ENCODE results near the gene PIGS.

The PIGS gene

DNA sequence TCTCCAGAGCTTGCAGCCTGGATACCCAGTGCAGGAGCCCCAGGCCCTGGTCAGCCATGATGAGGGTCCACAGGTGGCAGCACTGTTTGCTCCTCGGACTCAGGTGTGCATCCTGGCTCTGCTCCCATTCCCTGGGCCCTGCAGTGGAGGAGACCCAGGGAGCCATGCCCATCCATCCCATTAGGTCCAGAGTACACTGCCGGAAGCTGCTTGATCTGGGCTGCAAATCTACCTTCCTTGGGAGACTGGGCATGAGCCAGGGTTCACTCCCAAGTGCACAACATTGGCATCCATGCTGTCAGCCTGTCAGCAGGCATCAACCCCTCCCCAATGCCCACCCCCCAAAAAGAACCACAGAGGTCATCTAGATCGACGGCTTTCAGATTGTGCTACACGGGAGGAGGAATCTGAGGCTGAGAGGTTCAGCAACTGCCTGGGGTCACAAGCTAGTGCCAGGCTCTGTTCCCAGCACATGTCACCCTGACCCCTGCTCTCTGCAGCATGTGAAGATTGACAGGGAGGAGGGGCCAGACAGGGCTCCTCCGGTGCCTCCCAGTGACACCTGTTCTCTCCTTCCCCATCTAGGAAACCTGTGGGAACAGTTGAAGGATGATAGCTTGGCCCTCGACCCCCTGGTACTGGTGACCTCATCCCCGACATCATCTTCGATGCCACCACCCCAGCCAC, 34.6 kb downstream of the PIGS start:
- H2BK120ac ChIP-seq (ENCODE audit: low read depth, low read length), result no peak overlapping the region
- H3K27ac ChIP-seq (ENCODE audit: low read length, poor library complexity, severe bottlenecking), result no peak overlapping the region
- H3K4ac ChIP-seq (ENCODE audit: low read depth in 1 of 2, low read length in 2 of 2), result no peak overlapping the region
- 69% methylated on average over 9 of the region's 9 CpGs for WGBS
- DNase-seq, result no peak
- no peak overlapping the region for H2AK5ac ChIP-seq (ENCODE audit: low read length, severe bottlenecking)
- H3K4me3 ChIP-seq (ENCODE audit: insufficient read depth in 1 of 2, low read depth in 1 of 2, low read length in 2 of 2), result no peak overlapping the region
- no peaks in the 10 kb centered on the region for H3K36me3 ChIP-seq (ENCODE audit: control insufficient read depth in 1 of 2, insufficient read depth in 2 of 2, low read depth in 1 of 2, low read length in 2 of 2)
- no peak overlapping the region for H3K9ac ChIP-seq (ENCODE audit: low read length)
- H3K23ac ChIP-seq (ENCODE audit: low read length in 2 of 2), result peak overlapping the region in 1 of 2 experiments; percentile 17
- H2BK15ac ChIP-seq (ENCODE audit: low read depth, poor library complexity, severe bottlenecking), result no peak overlapping the region
- no peak overlapping the region for H4K8ac ChIP-seq (ENCODE audit: low read length)
- H2AFZ ChIP-seq (ENCODE audit: low read depth, low read length), result no peak overlapping the region
- H3K27me3 ChIP-seq (ENCODE audit: control insufficient read depth in 1 of 2, insufficient read depth in 1 of 2, low read length in 2 of 2), result peaks cover 25 to 36% of the 10 kb centered on the region in 2 experiments
- no peaks in the 10 kb centered on the region for H3K4me1 ChIP-seq (ENCODE audit: control insufficient read depth, insufficient read depth, low read depth, low read length)
- H3K4me2 ChIP-seq (ENCODE audit: low read length, poor library complexity, severe bottlenecking), result no peak overlapping the region
- H3K14ac ChIP-seq (ENCODE audit: low read length in 2 of 2), result no peak overlapping the region
- H3K9me3 ChIP-seq (ENCODE audit: control insufficient read depth, low read length), result no peaks in the 10 kb centered on the region
- H3K79me1 ChIP-seq (replicated peaks; ENCODE audit: low read length, poor library complexity, severe bottlenecking), result no peaks in the 10 kb centered on the region
- H3K18ac ChIP-seq (ENCODE audit: low read depth in 1 of 2, low read length in 2 of 2), result no peak overlapping the region
- no peak overlapping the region for H4K91ac ChIP-seq (ENCODE audit: low read length)
- H2BK5ac ChIP-seq (ENCODE audit: low read depth, low read length, poor library complexity, severe bottlenecking), result no peak overlapping the region
- no peak overlapping the region for H2BK12ac ChIP-seq (ENCODE audit: low read length in 2 of 2)

- H3K14ac ChIP-seq (ENCODE audit: low read length in 2 of 2), result no peak overlapping the region
- no peak overlapping the region for H3K9ac ChIP-seq (ENCODE audit: low read length)
- no peak overlapping the region for H2BK15ac ChIP-seq (ENCODE audit: low read depth, poor library complexity, severe bottlenecking)
- no peak overlapping the region for H2AK5ac ChIP-seq (ENCODE audit: low read length, severe bottlenecking)
- H2BK12ac ChIP-seq (ENCODE audit: low read length in 2 of 2), result no peak overlapping the region
- H4K91ac ChIP-seq (ENCODE audit: low read length), result no peak overlapping the region
- H3K18ac ChIP-seq (ENCODE audit: low read depth in 1 of 2, low read length in 2 of 2), result no peak overlapping the region
- no peak for DNase-seq
- H3K36me3 ChIP-seq (ENCODE audit: control insufficient read depth in 1 of 2, insufficient read depth in 2 of 2, low read depth in 1 of 2, low read length in 2 of 2), result no peaks in the 10 kb centered on the region
- no peak overlapping the region for H3K4ac ChIP-seq (ENCODE audit: low read depth in 1 of 2, low read length in 2 of 2)
- no peaks in the 10 kb centered on the region for H3K9me3 ChIP-seq (ENCODE audit: control insufficient read depth, low read length)
- no peak overlapping the region for H3K23ac ChIP-seq (ENCODE audit: low read length in 2 of 2)
- H3K4me1 ChIP-seq (ENCODE audit: control insufficient read depth, insufficient read depth, low read depth, low read length), result no peaks in the 10 kb centered on the region
- no peak overlapping the region for H3K27ac ChIP-seq (ENCODE audit: low read length, poor library complexity, severe bottlenecking)
- peaks cover 36 to 44% of the 10 kb centered on the region in 2 experiments for H3K27me3 ChIP-seq (ENCODE audit: control insufficient read depth in 1 of 2, insufficient read depth in 1 of 2, low read length in 2 of 2)
- no peak overlapping the region for H3K4me2 ChIP-seq (ENCODE audit: low read length, poor library complexity, severe bottlenecking)
- H3K4me3 ChIP-seq (ENCODE audit: insufficient read depth in 1 of 2, low read depth in 1 of 2, low read length in 2 of 2), result no peak overlapping the region
- no peak overlapping the region for H2BK5ac ChIP-seq (ENCODE audit: low read depth, low read length, poor library complexity, severe bottlenecking)
- no peak overlapping the region for H2AFZ ChIP-seq (ENCODE audit: low read depth, low read length)
- no peak overlapping the region for H4K8ac ChIP-seq (ENCODE audit: low read length)
- 92% methylated on average over 9 of the region's 11 CpGs for WGBS
- no peaks in the 10 kb centered on the region for H3K79me1 ChIP-seq (replicated peaks; ENCODE audit: low read length, poor library complexity, severe bottlenecking)
- H2BK120ac ChIP-seq (ENCODE audit: low read depth, low read length), result no peak overlapping the region
Observed at GRCh38 chr17:28534740-28535375, 36.5 kb downstream of the PIGS start.

- H3K27me3 ChIP-seq (ENCODE audit: control insufficient read depth in 1 of 2, insufficient read depth in 1 of 2, low read length in 2 of 2), result peaks cover 34 to 38% of the 10 kb centered on the region in 2 experiments
- no peak overlapping the region for H4K91ac ChIP-seq (ENCODE audit: low read length)
- H2BK120ac ChIP-seq (ENCODE audit: low read depth, low read length), result no peak overlapping the region
- H2BK5ac ChIP-seq (ENCODE audit: low read depth, low read length, poor library complexity, severe bottlenecking), result no peak overlapping the region
- H2BK12ac ChIP-seq (ENCODE audit: low read length in 2 of 2), result no peak overlapping the region
- H3K4me1 ChIP-seq (ENCODE audit: control insufficient read depth, insufficient read depth, low read depth, low read length), result no peaks in the 10 kb centered on the region
- no peak overlapping the region for H4K8ac ChIP-seq (ENCODE audit: low read length)
- H3K9me3 ChIP-seq (ENCODE audit: control insufficient read depth, low read length), result no peaks in the 10 kb centered on the region
- H3K23ac ChIP-seq (ENCODE audit: low read length in 2 of 2), result no peak overlapping the region
- no peak overlapping the region for H3K14ac ChIP-seq (ENCODE audit: low read length in 2 of 2)
- H3K27ac ChIP-seq (ENCODE audit: low read length, poor library complexity, severe bottlenecking), result no peak overlapping the region
- H3K4me2 ChIP-seq (ENCODE audit: low read length, poor library complexity, severe bottlenecking), result no peak overlapping the region
- DNase-seq, result no peak
- H3K4me3 ChIP-seq (ENCODE audit: insufficient read depth in 1 of 2, low read depth in 1 of 2, low read length in 2 of 2), result no peak overlapping the region
- H3K18ac ChIP-seq (ENCODE audit: low read depth in 1 of 2, low read length in 2 of 2), result peak overlapping the region in 1 of 2 experiments; percentile 43
- no peaks in the 10 kb centered on the region for H3K79me1 ChIP-seq (replicated peaks; ENCODE audit: low read length, poor library complexity, severe bottlenecking)
- H2AFZ ChIP-seq (ENCODE audit: low read depth, low read length), result no peak overlapping the region
- H3K9ac ChIP-seq (ENCODE audit: low read length), result no peak overlapping the region
- no peak overlapping the region for H2AK5ac ChIP-seq (ENCODE audit: low read length, severe bottlenecking)
- no peaks in the 10 kb centered on the region for H3K36me3 ChIP-seq (ENCODE audit: control insufficient read depth in 1 of 2, insufficient read depth in 2 of 2, low read depth in 1 of 2, low read length in 2 of 2)
- H3K4ac ChIP-seq (ENCODE audit: low read depth in 1 of 2, low read length in 2 of 2), result no peak overlapping the region
- peak overlapping the region; percentile 26 for H2BK15ac ChIP-seq (ENCODE audit: low read depth, poor library complexity, severe bottlenecking)
- 81% methylated on average over 16 of the region's 16 CpGs for WGBS
Observed at GRCh38 chr17:28533091-28533807, 38.1 kb downstream of the PIGS start.

Data from mesenchymal stem cell (in vitro differentiated cells and primary cell).